A673 (cell line): Measurements from ENCODE around the gene AGR3. TPM values are rescaled to one million over a fixed set of nuclear protein-coding genes. Genes with fewer than 3 reads are reported as not detected.

Source experiments
- BruUV-seq: library from RNA; stranded (reverse); fragments of 400-500 nt; replicated peaks from 2 replicates; lab custom pipeline; 2021; lab: Mats Ljungman, UMichigan
- CTCF ChIA-PET: fragments of 300-600 bp; sonication (Branson Sonifier 250); formaldehyde crosslinking; loops from one replicate; lab custom pipeline; 2022; ENCODE audit warnings: antibody characterized with exemption; lab: Charles Lee
- POLR2A ChIA-PET: fragments of 300-600 bp; sonication (Branson Sonifier 250); formaldehyde crosslinking; loops from one replicate; lab custom pipeline; 2022; ENCODE audit warnings: antibody characterized with exemption; ENCODE audit not compliant: low non-redundant PET; lab: Charles Lee
- DNase-seq: peaks from one replicate; pipeline ENCODE4 v3.0.0-alpha.2; 2015; ENCODE audit warnings: low spot score
- H3K27ac ChIP-seq: fragments of 200-600 bp; sonication (generic); 2 replicates; pipeline ENCODE4 v1.5.1; 2016; ENCODE audit warnings: mixed run types, low read depth, mild to moderate bottlenecking, mixed read lengths, antibody characterized with exemption, low read length; ENCODE audit not compliant: poor library complexity, severe bottlenecking
- H3K27me3 ChIP-seq: fragments of 200-600 bp; sonication (generic); replicated peaks from 2 replicates; pipeline ENCODE4 v1.6.1; 2017; ENCODE audit warnings: mixed run types, low read depth, mild to moderate bottlenecking, mixed read lengths, antibody characterized with exemption, low read length; ENCODE audit not compliant: insufficient read depth, poor library complexity
- H3K36me3 ChIP-seq: fragments of 200-600 bp; sonication (generic); 2 replicates; pipeline ENCODE4 v1.6.1; 2016; ENCODE audit warnings: mixed run types, mild to moderate bottlenecking, mixed read lengths, antibody characterized with exemption, low read length; ENCODE audit not compliant: insufficient read depth, poor library complexity, severe bottlenecking
- H3K4me1 ChIP-seq: fragments of 200-600 bp; sonication (generic); 2 replicates; pipeline ENCODE4 v1.6.1; 2017; ENCODE audit warnings: mixed run types, mild to moderate bottlenecking, mixed read lengths, antibody characterized with exemption, low read length; ENCODE audit not compliant: insufficient read depth, poor library complexity, severe bottlenecking
- H3K4me3 ChIP-seq: fragments of 200-600 bp; sonication (generic); 2 replicates; pipeline ENCODE4 v1.5.1; 2016; ENCODE audit warnings: low read depth, mixed run types, mild to moderate bottlenecking, mixed read lengths, low read length; ENCODE audit not compliant: poor library complexity, severe bottlenecking
- H3K9me3 ChIP-seq: fragments of 200-600 bp; sonication (generic); 2 replicates; pipeline ENCODE4 v1.6.1; 2016; ENCODE audit warnings: mixed run types, low read depth, mild to moderate bottlenecking, mixed read lengths, antibody characterized with exemption, low read length; ENCODE audit not compliant: poor library complexity, severe bottlenecking
- CTCF ChIP-seq: fragments of 300-800, 200-600 bp; sonication (generic); conservative IDR thresholded peaks from 2 replicates; pipeline ENCODE4 v1.5.1; 2017; ENCODE audit warnings: low read depth, mild to moderate bottlenecking, antibody characterized with exemption, low read length, moderate library complexity, mixed read lengths
- EZH2 ChIP-seq: fragments of 200-600 bp; sonication (generic); IDR thresholded peaks from 2 replicates; pipeline ENCODE4 v1.6.1; 2017; ENCODE audit warnings: borderline replicate concordance, low read depth, mild to moderate bottlenecking, mixed read lengths, antibody characterized with exemption, low read length; ENCODE audit not compliant: poor library complexity, severe bottlenecking
- intact Hi-C: fragments of 100-400 bp; cut with micrococcal nuclease; formaldehyde crosslinking; loops from one replicate; pipeline ENCODE4 v1.10.0; 2022; ENCODE audit not compliant: unreplicated experiment
- total RNA-seq: library from RNA; stranded (reverse); gene quantifications from 2 replicates; pipeline ENCODE4 v1.2.3, GENCODE V29; 2021

The AGR3 gene
- total RNA-seq, 1 experiment from 2014 or later: not detected

GRCh38 chr7:16846601-16847165 lies 35.1 kb downstream of the AGR3 start:
- Histone ChIP-seq H3K36me3 (no peaks in the 10 kb centered on the region), H3K4me3 (no peak overlapping the region), H3K27me3 (no peaks in the 10 kb centered on the region), H3K4me1 (peaks cover 2% of the 10 kb centered on the region), H3K9me3 (no peaks in the 10 kb centered on the region), H3K27ac (no peak overlapping the region)
- ChIA-PET POLR2A (no interaction called here), CTCF (no interaction called here)
- BruUV-seq: no TSS peak
- no peak for DNase-seq
- intact Hi-C loops: no loop called here
- TF ChIP-seq EZH2 (no peak), CTCF (no peak)

- Histone ChIP-seq H3K4me1 (no peaks in the 10 kb centered on the region), H3K4me3 (no peak overlapping the region), H3K36me3 (no peaks in the 10 kb centered on the region), H3K27ac (no peak overlapping the region), H3K9me3 (no peaks in the 10 kb centered on the region), H3K27me3 (no peaks in the 10 kb centered on the region)
- DNase-seq: no peak
- ChIA-PET POLR2A (interaction anchor here (0.6 kb wide), 1 partner anchor 104 kb away, joined by 4 read pairs; no protein-coding TSS in a partner anchor), CTCF (no interaction called here)
- BruUV-seq: no TSS peak
- intact Hi-C loops: no loop called here
- no peak for TF ChIP-seq CTCF
- TF ChIP-seq EZH2: no peak
These were observed 36.0 kb downstream of the AGR3 start for GRCh38 chr7:16845746-16846145.

GRCh38 chr7:16841681-16842080 lies 40.1 kb downstream of the AGR3 start:
- TF ChIP-seq EZH2 (no peak), CTCF (no peak)
- no TSS peak for BruUV-seq
- H3K36me3 ChIP-seq: no peaks in the 10 kb centered on the region
- no peak overlapping the region for H3K27ac ChIP-seq
- DNase-seq: no peak
- no peak overlapping the region for H3K4me3 ChIP-seq
- intact Hi-C loops: no loop called here
- CTCF ChIA-PET: no interaction called here
- no peaks in the 10 kb centered on the region for H3K4me1 ChIP-seq
- H3K9me3 ChIP-seq: no peaks in the 10 kb centered on the region
- POLR2A ChIA-PET: no interaction called here
- H3K27me3 ChIP-seq: no peaks in the 10 kb centered on the region
